ENCODE results near the gene TUBGCP3. TPM values are rescaled to one million over a fixed set of nuclear protein-coding genes. Genes with fewer than 3 reads are reported as not detected.

The TUBGCP3 gene
- polyA plus RNA-seq, 1 experiment = 15.7 TPM

DNA sequence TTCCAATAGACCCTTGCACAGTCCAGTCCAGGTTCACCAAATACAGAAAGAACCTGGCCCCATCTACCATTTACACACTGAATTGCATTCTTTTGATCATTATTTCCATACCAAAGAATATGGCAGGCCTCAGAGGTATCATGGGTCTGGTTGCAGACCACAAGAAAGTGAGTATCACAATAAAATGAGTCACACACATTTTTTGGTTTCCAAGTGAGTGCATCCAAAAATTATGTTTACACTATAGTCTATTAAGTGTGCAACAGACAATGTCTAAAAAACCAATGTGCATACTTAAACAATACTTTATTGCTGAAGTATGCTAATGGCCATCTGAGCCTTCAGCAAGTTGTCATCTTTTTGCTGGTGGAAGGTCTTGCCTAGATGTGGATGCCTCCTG, 106.5 kb downstream of the TUBGCP3 start:
- Histone ChIP-seq H3K36me3 (ENCODE audit: control insufficient read depth, insufficient read depth, low read length) (no peaks in the 10 kb centered on the region), H3K27me3 (ENCODE audit: control insufficient read depth, insufficient read depth, low read length) (no peaks in the 10 kb centered on the region), H3K4me3 (ENCODE audit: low read depth, low read length) (no peak overlapping the region)
- ChIA-PET POLR2A (no interaction called here), CTCF (no interaction called here)
- DNase-seq (ENCODE audit: low read depth) = no peak
- TF ChIP-seq, protein P1, sequence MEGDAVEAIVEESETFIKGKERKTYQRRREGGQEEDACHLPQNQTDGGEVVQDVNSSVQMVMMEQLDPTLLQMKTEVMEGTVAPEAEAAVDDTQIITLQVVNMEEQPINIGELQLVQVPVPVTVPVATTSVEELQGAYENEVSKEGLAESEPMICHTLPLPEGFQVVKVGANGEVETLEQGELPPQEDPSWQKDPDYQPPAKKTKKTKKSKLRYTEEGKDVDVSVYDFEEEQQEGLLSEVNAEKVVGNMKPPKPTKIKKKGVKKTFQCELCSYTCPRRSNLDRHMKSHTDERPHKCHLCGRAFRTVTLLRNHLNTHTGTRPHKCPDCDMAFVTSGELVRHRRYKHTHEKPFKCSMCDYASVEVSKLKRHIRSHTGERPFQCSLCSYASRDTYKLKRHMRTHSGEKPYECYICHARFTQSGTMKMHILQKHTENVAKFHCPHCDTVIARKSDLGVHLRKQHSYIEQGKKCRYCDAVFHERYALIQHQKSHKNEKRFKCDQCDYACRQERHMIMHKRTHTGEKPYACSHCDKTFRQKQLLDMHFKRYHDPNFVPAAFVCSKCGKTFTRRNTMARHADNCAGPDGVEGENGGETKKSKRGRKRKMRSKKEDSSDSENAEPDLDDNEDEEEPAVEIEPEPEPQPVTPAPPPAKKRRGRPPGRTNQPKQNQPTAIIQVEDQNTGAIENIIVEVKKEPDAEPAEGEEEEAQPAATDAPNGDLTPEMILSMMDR (IDR thresholded peaks at IDR 0.05; ENCODE audit: insufficient read depth, low read depth, low read length) = no peak

DNA sequence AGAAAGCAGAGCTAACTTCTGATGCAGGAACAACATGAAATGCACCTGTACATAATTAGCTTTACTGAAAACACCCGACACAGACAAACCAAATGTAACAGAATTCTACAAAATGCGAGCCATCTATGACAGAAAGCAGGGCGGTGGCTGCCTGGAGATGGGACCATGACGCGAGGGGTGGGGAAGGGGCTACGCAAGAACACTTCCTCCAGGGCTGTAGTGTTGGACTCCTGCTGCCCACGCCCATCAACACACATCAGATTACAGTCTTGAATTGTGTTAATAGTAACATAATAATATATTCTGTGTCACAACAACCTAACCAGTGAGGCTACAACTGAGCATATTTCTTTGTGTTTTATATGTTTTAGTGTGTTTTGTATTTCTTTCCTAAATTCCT, 108.6 kb downstream of the TUBGCP3 start:
- no peaks in the 10 kb centered on the region for H3K27me3 ChIP-seq (ENCODE audit: control insufficient read depth, insufficient read depth, low read length)
- DNase-seq (ENCODE audit: low read depth) = no peak
- POLR2A ChIA-PET = no interaction called here
- no peak overlapping the region for H3K4me3 ChIP-seq (ENCODE audit: low read depth, low read length)
- H3K36me3 ChIP-seq (ENCODE audit: control insufficient read depth, insufficient read depth, low read length) = no peaks in the 10 kb centered on the region
- CTCF ChIA-PET = interaction anchor here (0.5 kb wide), 1 partner anchor 134 kb away, joined by 4 read pairs; no protein-coding TSS in a partner anchor
- TF ChIP-seq, protein P1 (IDR thresholded peaks at IDR 0.05; ENCODE audit: insufficient read depth, low read depth, low read length) = no peak

DNA sequence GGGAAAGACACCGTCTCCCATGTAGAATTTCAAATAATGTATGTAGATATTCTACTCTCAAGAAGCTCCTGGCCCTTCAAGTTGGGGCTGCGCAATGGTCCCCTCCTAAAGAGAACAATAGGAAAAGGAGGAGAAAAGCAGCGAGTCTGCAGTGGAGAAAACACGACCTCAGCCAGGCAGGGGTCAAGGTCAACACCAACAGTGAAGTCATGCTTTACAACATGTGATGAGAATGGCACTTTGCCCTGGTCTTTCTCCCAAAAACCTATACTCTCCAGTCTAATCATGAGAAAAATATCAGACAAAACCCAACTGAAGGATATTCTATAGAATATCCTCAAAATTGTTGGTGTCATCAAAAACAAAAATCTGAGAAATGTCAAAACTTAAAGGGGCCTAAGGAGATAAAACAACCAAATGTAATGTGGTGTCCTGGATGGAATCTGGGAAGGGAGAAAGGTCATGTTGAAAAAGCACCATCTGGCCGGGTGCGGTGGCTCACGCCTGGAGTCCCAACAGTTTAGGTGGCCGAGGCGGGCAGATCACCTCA, 110.8 kb downstream of the TUBGCP3 start:
- no peaks in the 10 kb centered on the region for H3K36me3 ChIP-seq (ENCODE audit: control insufficient read depth, insufficient read depth, low read length)
- CTCF ChIA-PET = no interaction called here
- TF ChIP-seq, protein P1 (IDR thresholded peaks at IDR 0.05; ENCODE audit: insufficient read depth, low read depth, low read length) = no peak
- POLR2A ChIA-PET = no interaction called here
- no peaks in the 10 kb centered on the region for H3K27me3 ChIP-seq (ENCODE audit: control insufficient read depth, insufficient read depth, low read length)
- H3K4me3 ChIP-seq (ENCODE audit: low read depth, low read length) = no peak overlapping the region
- no peak for DNase-seq (ENCODE audit: low read depth)

GRCh38 chr13:112475889-112476288, 112.1 kb downstream of the TUBGCP3 start:
- Histone ChIP-seq H3K4me3 (ENCODE audit: low read depth, low read length) (no peak overlapping the region), H3K36me3 (ENCODE audit: control insufficient read depth, insufficient read depth, low read length) (no peaks in the 10 kb centered on the region), H3K27me3 (ENCODE audit: control insufficient read depth, insufficient read depth, low read length) (no peaks in the 10 kb centered on the region)
- DNase-seq (ENCODE audit: low read depth) = no peak
- CTCF ChIA-PET = no interaction called here
- POLR2A ChIA-PET = no interaction called here
- TF ChIP-seq, protein P1 (IDR thresholded peaks at IDR 0.05; ENCODE audit: insufficient read depth, low read depth, low read length) = no peak

- no peaks in the 10 kb centered on the region for H3K27me3 ChIP-seq (ENCODE audit: control insufficient read depth, insufficient read depth, low read length)
- ChIA-PET CTCF (no interaction called here), POLR2A (no interaction called here)
- TF ChIP-seq, protein P1 (IDR thresholded peaks at IDR 0.05; ENCODE audit: insufficient read depth, low read depth, low read length) = no peak
- H3K36me3 ChIP-seq (ENCODE audit: control insufficient read depth, insufficient read depth, low read length) = no peaks in the 10 kb centered on the region
- no peak for DNase-seq (ENCODE audit: low read depth)
- H3K4me3 ChIP-seq (ENCODE audit: low read depth, low read length) = no peak overlapping the region
Observed at GRCh38 chr13:112474869-112475268, 113.1 kb downstream of the TUBGCP3 start.

Measured in BJ (cell line).